ENCODE data around the gene FKBP6.
"Not testable (repeated sequence)": the region's sequence is repeated elsewhere in the genome, so short reads cannot be mapped to it uniquely, and the experiment has no call there.

FKBP6 gene

DNA sequence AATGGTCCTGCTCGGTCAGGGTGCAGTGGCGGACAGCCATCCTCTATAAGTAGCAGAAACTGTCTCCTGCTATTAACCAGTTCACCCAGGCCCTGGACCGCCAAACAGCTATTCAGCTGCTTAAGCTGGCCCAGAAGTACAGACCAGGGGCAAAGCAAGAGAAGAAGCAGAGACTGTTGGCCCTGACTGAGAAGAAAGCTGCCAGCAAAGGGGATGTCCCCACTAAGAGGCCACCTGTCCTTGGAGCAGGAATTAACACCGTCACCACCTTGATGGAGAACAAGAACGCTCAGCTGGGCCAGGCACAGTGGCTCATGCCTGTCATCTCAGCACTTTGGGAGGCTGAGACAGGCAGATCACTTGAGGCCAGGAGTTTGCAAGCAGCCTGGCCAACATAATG, 13.7 kb upstream of the FKBP6 start:
- POLR2A ChIA-PET: no interaction called here
- H3K4me3 ChIP-seq (ENCODE audit: low read depth, low read length): no peak overlapping the region
- H3K4me1 ChIP-seq (ENCODE audit: control insufficient read depth, insufficient read depth, low read length): no peaks in the 10 kb centered on the region
- TF ChIP-seq, protein P1, sequence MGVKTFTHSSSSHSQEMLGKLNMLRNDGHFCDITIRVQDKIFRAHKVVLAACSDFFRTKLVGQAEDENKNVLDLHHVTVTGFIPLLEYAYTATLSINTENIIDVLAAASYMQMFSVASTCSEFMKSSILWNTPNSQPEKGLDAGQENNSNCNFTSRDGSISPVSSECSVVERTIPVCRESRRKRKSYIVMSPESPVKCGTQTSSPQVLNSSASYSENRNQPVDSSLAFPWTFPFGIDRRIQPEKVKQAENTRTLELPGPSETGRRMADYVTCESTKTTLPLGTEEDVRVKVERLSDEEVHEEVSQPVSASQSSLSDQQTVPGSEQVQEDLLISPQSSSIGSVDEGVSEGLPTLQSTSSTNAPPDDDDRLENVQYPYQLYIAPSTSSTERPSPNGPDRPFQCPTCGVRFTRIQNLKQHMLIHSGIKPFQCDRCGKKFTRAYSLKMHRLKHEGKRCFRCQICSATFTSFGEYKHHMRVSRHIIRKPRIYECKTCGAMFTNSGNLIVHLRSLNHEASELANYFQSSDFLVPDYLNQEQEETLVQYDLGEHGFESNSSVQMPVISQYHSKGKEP (tag by site-specific recombination; IDR thresholded peaks at IDR 0.05): no peak
- TF ChIP-seq ZNF629 (tag by site-specific recombination; IDR thresholded peaks at IDR 0.05) (no peak), ZNF670 (tag by site-specific recombination; IDR thresholded peaks at IDR 0.05; ENCODE audit: low read depth) (no peak)
- H3K36me3 ChIP-seq (ENCODE audit: control insufficient read depth in 2 of 2, insufficient read depth in 1 of 2, low read length in 2 of 2): no peaks in the 10 kb centered on the region
- CTCF ChIA-PET: interaction anchor here (2.6 kb wide), 1 partner anchor 137 kb away, joined by 6 read pairs; no protein-coding TSS in a partner anchor
- H3K9me3 ChIP-seq (ENCODE audit: control insufficient read depth, insufficient read depth, low read depth, low read length): no peaks in the 10 kb centered on the region
- no peak overlapping the region for H3K27ac ChIP-seq (ENCODE audit: extremely low read depth, low read depth, low read length)

DNA sequence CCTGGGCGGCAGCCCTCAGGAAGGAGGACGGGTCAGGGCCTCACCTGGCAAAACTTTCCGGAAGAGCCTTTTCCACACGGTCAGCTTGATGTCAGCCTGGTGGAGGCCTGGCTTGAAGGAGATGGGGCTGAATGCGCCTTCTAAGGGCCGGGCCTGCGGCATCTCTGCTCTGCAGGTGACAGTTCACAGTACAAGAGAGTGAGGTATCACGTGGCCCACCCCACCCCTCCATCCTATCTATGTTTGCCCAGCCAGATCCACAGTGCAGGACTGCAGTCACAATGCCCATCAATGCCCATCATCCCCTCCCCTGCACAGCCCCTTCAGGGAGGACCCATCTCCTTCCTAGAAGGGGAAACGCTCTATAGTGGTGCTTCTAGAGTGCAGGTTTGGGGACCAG, 11.4 kb upstream of the FKBP6 start:
- H3K9me3 ChIP-seq (ENCODE audit: control insufficient read depth, insufficient read depth, low read depth, low read length): no peaks in the 10 kb centered on the region
- H3K4me1 ChIP-seq (ENCODE audit: control insufficient read depth, insufficient read depth, low read length): no peaks in the 10 kb centered on the region
- no peak overlapping the region for H3K4me3 ChIP-seq (ENCODE audit: low read depth, low read length)
- POLR2A ChIA-PET: no interaction called here
- TF ChIP-seq ZNF404 (tag by site-specific recombination; IDR thresholded peaks at IDR 0.05) (no peak), ZNF521 (tag by site-specific recombination; IDR thresholded peaks at IDR 0.05) (no peak), ZNF138 (tag by site-specific recombination; IDR thresholded peaks at IDR 0.05; ENCODE audit: borderline replicate concordance) (no peak), ZNF221 (tag by site-specific recombination; IDR thresholded peaks at IDR 0.05; ENCODE audit: borderline replicate concordance) (no peak), HOXD13 (CRISPR knock-in tag; IDR thresholded peaks at IDR 0.05; ENCODE audit: borderline replicate concordance) (no peak), ZNF184 (tag by site-specific recombination; IDR thresholded peaks at IDR 0.05) (no peak), BCL11B (tag by site-specific recombination; IDR thresholded peaks at IDR 0.05; ENCODE audit: low read depth) (no peak)
- TF ChIP-seq, protein P2, sequence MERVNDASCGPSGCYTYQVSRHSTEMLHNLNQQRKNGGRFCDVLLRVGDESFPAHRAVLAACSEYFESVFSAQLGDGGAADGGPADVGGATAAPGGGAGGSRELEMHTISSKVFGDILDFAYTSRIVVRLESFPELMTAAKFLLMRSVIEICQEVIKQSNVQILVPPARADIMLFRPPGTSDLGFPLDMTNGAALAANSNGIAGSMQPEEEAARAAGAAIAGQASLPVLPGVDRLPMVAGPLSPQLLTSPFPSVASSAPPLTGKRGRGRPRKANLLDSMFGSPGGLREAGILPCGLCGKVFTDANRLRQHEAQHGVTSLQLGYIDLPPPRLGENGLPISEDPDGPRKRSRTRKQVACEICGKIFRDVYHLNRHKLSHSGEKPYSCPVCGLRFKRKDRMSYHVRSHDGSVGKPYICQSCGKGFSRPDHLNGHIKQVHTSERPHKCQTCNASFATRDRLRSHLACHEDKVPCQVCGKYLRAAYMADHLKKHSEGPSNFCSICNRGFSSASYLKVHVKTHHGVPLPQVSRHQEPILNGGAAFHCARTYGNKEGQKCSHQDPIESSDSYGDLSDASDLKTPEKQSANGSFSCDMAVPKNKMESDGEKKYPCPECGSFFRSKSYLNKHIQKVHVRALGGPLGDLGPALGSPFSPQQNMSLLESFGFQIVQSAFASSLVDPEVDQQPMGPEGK (tag by site-specific recombination; IDR thresholded peaks at IDR 0.05): no peak
- TF ChIP-seq, protein P3, sequence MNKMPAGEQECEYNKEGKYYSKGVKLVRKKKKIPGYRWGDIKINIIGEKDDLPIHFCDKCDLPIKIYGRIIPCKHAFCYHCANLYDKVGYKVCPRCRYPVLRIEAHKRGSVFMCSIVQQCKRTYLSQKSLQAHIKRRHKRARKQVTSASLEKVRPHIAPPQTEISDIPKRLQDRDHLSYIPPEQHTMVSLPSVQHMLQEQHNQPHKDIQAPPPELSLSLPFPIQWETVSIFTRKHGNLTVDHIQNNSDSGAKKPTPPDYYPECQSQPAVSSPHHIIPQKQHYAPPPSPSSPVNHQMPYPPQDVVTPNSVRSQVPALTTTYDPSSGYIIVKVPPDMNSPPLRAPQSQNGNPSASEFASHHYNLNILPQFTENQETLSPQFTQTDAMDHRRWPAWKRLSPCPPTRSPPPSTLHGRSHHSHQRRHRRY (tag by site-specific recombination; IDR thresholded peaks at IDR 0.05): no peak
- TF ChIP-seq, protein P4, sequence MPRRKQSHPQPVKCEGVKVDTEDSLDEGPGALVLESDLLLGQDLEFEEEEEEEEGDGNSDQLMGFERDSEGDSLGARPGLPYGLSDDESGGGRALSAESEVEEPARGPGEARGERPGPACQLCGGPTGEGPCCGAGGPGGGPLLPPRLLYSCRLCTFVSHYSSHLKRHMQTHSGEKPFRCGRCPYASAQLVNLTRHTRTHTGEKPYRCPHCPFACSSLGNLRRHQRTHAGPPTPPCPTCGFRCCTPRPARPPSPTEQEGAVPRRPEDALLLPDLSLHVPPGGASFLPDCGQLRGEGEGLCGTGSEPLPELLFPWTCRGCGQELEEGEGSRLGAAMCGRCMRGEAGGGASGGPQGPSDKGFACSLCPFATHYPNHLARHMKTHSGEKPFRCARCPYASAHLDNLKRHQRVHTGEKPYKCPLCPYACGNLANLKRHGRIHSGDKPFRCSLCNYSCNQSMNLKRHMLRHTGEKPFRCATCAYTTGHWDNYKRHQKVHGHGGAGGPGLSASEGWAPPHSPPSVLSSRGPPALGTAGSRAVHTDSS (tag by site-specific recombination; IDR thresholded peaks at IDR 0.05): no peak
- CTCF ChIA-PET: interaction anchor here (1.1 to 1.8 kb wide), 2 partner anchors 8 to 135 kb away, joined by 4 read pairs; no protein-coding TSS in a partner anchor
- H3K36me3 ChIP-seq (ENCODE audit: control insufficient read depth in 2 of 2, insufficient read depth in 1 of 2, low read length in 2 of 2): no peaks in the 10 kb centered on the region
- H3K27ac ChIP-seq (ENCODE audit: extremely low read depth, low read depth, low read length): no peak overlapping the region

DNA sequence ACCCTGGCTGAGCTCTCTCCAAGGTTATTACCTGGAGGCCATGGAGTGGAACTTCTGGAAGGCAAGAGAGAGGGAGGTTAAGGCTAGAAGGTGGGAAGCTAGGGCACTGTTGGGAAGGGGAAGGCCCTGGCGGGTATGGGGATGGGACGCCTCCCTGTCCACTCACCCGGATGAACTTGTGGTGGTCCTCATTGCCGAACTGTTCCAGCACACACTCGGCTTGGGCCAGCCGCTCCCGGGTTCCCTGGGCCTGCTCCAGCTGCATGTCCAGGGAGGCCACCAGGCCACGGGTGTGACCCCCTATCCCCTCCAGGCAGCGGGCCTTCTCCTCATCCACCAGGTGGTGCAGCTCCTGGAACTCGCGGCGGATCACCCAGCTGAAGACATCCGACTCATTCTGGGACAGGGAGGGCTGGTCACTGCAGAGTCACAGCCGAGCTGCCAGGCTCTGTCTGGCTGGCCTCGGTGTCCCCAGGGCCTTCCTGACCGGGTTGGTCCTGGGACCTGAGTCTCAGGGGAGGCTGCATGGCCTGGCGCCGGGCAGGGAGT, 9.2 kb upstream of the FKBP6 start:
- H3K36me3 ChIP-seq (ENCODE audit: control insufficient read depth in 2 of 2, insufficient read depth in 1 of 2, low read length in 2 of 2); CTCF ChIA-PET; H3K9me3 ChIP-seq (ENCODE audit: control insufficient read depth, insufficient read depth, low read depth, low read length); POLR2A ChIA-PET; H3K27ac ChIP-seq (ENCODE audit: extremely low read depth, low read depth, low read length); H3K4me3 ChIP-seq (ENCODE audit: low read depth, low read length); H3K4me1 ChIP-seq (ENCODE audit: control insufficient read depth, insufficient read depth, low read length): not testable (repeated sequence)

DNA sequence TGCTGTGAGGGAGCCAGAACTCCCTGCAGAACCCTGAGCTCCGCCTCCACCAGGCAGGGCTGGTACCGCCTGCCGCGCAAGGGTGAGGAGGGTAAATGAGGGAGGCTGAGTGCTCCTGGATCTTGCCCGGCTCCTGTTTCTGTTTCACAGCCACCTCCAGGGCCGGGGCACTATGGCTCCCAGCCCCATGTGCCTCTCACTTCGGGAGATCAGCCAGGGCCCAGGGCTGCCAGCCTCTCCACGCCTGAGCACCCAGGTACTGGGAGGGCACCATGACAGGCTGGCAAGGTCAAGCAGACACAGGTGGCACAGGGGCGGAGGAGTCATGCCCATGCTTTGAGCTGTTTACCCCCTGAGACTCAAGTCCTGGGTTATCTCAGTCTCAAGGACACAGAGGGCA, 8.4 kb upstream of the FKBP6 start:
- H3K4me1 ChIP-seq (ENCODE audit: control insufficient read depth, insufficient read depth, low read length): not testable (repeated sequence)

DNA sequence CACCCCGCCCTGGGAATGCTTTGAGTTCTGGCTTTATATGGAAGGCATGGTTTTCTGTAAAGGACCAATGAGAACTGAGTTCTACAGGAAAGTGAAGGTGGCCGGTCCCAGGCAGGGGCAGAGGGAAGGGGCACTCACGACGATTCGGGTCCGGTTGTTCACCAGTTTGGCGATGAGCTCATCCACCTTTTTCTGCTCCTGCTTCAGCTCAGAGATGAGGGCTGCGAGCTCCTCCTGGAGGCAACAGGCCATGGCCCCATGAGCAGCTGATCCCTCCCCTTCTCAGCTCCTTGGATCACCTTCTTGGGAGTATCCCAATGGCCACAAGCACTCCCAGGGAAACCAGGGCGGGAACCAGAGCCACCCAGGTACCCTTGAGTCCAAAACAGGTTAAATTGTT, 8.0 kb upstream of the FKBP6 start:
- H3K36me3 ChIP-seq (ENCODE audit: control insufficient read depth in 2 of 2, insufficient read depth in 1 of 2, low read length in 2 of 2); H3K9me3 ChIP-seq (ENCODE audit: control insufficient read depth, insufficient read depth, low read depth, low read length); H3K4me3 ChIP-seq (ENCODE audit: low read depth, low read length); CTCF ChIA-PET; H3K27ac ChIP-seq (ENCODE audit: extremely low read depth, low read depth, low read length); H3K4me1 ChIP-seq (ENCODE audit: control insufficient read depth, insufficient read depth, low read length); POLR2A ChIA-PET: not testable (repeated sequence)

More for the DNA sequence above, 8.4 kb upstream of the FKBP6 start:
- H3K4me3 ChIP-seq (ENCODE audit: low read depth, low read length); H3K27ac ChIP-seq (ENCODE audit: extremely low read depth, low read depth, low read length); POLR2A ChIA-PET; H3K36me3 ChIP-seq (ENCODE audit: control insufficient read depth in 2 of 2, insufficient read depth in 1 of 2, low read length in 2 of 2); H3K9me3 ChIP-seq (ENCODE audit: control insufficient read depth, insufficient read depth, low read depth, low read length); CTCF ChIA-PET: not testable (repeated sequence)

Data from HEK293 (cell line).